ENCODE measurements around the gene OTX1. TPM values are rescaled to one million over a fixed set of nuclear protein-coding genes. Genes with fewer than 3 reads are reported as not detected.
"Not testable (repeated sequence)": the region's sequence is repeated elsewhere in the genome, so short reads cannot be mapped to it uniquely, and the experiment has no call there.

The OTX1 gene
- total and polyA plus RNA-seq, 2 experiments from 2014 or later, result not detected

DNA sequence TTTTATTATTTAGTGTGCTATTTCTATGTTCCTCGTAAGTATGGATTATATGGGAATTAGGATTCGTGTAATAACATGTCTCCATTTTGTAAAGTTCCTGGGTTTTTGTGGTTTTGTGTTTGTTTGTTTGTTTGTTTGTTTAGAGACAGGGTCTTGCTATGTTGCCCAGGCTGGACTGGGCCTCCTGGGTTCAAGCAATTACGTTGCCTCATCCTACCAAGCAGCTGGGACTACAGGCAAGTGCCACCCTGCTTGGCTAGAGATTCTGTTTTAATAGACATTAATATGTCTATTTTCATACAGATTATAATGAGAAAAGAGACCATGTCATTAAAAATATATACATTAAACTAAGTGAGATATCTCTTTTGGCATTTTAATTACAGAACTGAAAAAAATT lies 35.2 kb upstream of the OTX1 start:
- 99% methylated on average over 3 of the region's 3 CpGs for WGBS, 2 experiments (ENCODE audit: low coverage in 1 of 2, low lambda C conversion rate in 2 of 2, missing lambda C conversion rate in 2 of 2)
- Histone ChIP-seq H3K9me2 (ENCODE audit: insufficient read depth) (no peaks in the 10 kb centered on the region), H3K4me3 (no peak overlapping the region), H3K4me2 (ENCODE audit: unreplicated experiment) (no peak overlapping the region), H3F3A (ENCODE audit: insufficient read depth) (0 out of 2 replicates have a peak, but pooled peaks cover 5% of the 10 kb centered on the region), H3K27ac (no peak overlapping the region), H3K36me3 (ENCODE audit: low read depth) (peaks cover 52% of the 10 kb centered on the region; the same call in 1 of the 2 replicates), H4K20me1 (ENCODE audit: insufficient read depth) (no peaks in the 10 kb centered on the region), H2AFZ (no peak overlapping the region), H3K4me1 (ENCODE audit: insufficient read depth) (0 out of 2 replicates have a peak, but pooled peaks cover 6% of the 10 kb centered on the region), H3K9ac (no peak overlapping the region), H3K79me2 (ENCODE audit: insufficient read depth) (no peaks in the 10 kb centered on the region), H3K27me3 (replicated peaks; ENCODE audit: insufficient read depth) (no peaks in the 10 kb centered on the region), H3K9me3 (ENCODE audit: low read depth) (no peaks in the 10 kb centered on the region)
- in situ Hi-C loops (cut with MboI), result no loop called here
- no peak for DNase-seq
- TF ChIP-seq EZH2 (IDR thresholded peaks at IDR 0.05; ENCODE audit: insufficient read depth, poor library complexity, severe bottlenecking), result no peak
- TF ChIP-seq EZH2phosphoT487 (IDR thresholded peaks at IDR 0.05; ENCODE audit: insufficient read depth, low read depth), result no peak

DNA sequence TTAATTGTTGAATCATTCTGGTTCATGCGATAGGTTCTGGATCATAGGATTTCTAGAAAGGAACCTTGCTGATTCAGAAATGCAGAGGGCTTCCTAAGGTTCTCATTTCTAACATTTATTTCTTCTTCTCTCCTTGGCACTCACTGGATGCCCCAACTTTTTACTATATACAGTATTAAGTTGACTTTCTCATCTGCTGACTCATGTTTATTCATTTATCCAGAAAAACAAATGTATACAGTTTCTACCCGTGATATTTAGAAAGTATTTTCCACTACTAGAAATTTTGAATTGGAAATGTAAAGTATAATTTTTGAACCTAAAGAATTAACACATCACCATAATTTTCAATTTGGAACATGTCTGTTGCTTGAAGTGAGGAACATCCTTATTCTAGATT lies 32.2 kb upstream of the OTX1 start:
- in situ Hi-C loops (cut with MboI), result no loop called here
- H3K79me2 ChIP-seq (ENCODE audit: insufficient read depth), result no peaks in the 10 kb centered on the region
- H3K9me3 ChIP-seq (ENCODE audit: low read depth), result no peaks in the 10 kb centered on the region
- 96 to 99% methylated on average over 2 of the region's 2 CpGs for WGBS, 2 experiments (ENCODE audit: low coverage in 1 of 2, low lambda C conversion rate in 2 of 2, missing lambda C conversion rate in 2 of 2)
- H3K4me1 ChIP-seq (ENCODE audit: insufficient read depth), result no peaks in the 10 kb centered on the region
- H3K9me2 ChIP-seq (ENCODE audit: insufficient read depth), result no peaks in the 10 kb centered on the region
- H3F3A ChIP-seq (ENCODE audit: insufficient read depth), result no peaks in the 10 kb centered on the region
- H3K27me3 ChIP-seq (replicated peaks; ENCODE audit: insufficient read depth), result no peaks in the 10 kb centered on the region
- H3K4me2 ChIP-seq (ENCODE audit: unreplicated experiment), result no peak overlapping the region
- H3K4me3 ChIP-seq, result no peak overlapping the region
- H2AFZ ChIP-seq, result no peak overlapping the region
- TF ChIP-seq EZH2phosphoT487 (IDR thresholded peaks at IDR 0.05; ENCODE audit: insufficient read depth, low read depth) (no peak), EZH2 (IDR thresholded peaks at IDR 0.05; ENCODE audit: insufficient read depth, poor library complexity, severe bottlenecking) (no peak)
- H3K27ac ChIP-seq, result no peak overlapping the region
- H3K9ac ChIP-seq, result no peak overlapping the region
- no peak for DNase-seq
- no peaks in the 10 kb centered on the region for H4K20me1 ChIP-seq (ENCODE audit: insufficient read depth)
- peaks cover 36% of the 10 kb centered on the region; the same call in 1 of the 2 replicates for H3K36me3 ChIP-seq (ENCODE audit: low read depth)

DNA sequence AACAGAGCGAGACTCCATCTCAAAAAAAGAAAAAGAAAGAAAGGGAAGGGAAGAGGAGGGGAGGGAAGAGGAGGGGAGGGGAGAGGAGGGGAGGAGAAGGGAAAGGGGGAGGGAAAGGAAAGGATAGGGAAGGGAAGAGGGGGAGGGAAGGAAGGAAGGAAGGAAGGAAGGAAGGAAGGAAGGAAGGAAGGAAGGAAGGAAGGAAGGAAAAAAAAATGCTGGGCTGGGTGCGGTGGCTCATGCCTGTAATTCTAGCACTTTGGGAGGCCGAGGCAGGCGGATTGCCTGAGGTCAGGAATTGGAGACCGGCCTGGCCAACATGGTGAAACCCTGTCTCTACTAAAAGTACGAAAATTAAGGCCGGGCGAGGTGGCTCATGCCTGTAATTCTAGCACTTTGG lies 30.9 kb upstream of the OTX1 start:
- H3K4me1 ChIP-seq (ENCODE audit: insufficient read depth); H3K4me3 ChIP-seq; DNase-seq; H3K9me2 ChIP-seq (ENCODE audit: insufficient read depth); H3F3A ChIP-seq (ENCODE audit: insufficient read depth); H3K4me2 ChIP-seq (ENCODE audit: unreplicated experiment); in situ Hi-C loops (cut with MboI); H2AFZ ChIP-seq; H4K20me1 ChIP-seq (ENCODE audit: insufficient read depth); H3K27me3 ChIP-seq (replicated peaks; ENCODE audit: insufficient read depth); H3K9me3 ChIP-seq (ENCODE audit: low read depth); H3K27ac ChIP-seq; H3K9ac ChIP-seq; H3K79me2 ChIP-seq (ENCODE audit: insufficient read depth): not testable (repeated sequence)
- peaks cover 25% of the 10 kb centered on the region; the same call in 1 of the 2 replicates for H3K36me3 ChIP-seq (ENCODE audit: low read depth)
- WGBS, 2 experiments (ENCODE audit: low coverage in 1 of 2, low lambda C conversion rate in 2 of 2, missing lambda C conversion rate in 2 of 2), result 93 to 97% methylated on average over 7 to 8 of the region's 8 CpGs

DNA sequence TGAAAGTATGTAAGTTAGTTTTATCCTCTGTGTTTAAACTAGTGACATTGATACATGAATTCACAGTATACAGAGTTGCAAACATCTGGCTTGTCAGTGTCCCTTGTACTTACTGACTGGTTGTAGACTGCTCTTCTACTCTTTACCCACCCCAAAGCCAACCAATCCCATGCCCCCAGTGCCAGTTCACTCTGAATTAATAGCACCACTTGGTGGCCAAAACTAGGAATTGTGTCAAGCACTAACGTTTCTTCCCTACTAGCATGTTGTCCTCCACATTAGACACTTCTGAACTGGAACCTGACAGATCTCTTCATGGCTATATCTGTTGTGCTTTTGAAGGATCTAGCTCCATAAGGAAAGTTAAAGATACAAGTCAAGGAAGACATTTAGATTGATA lies 27.2 kb upstream of the OTX1 start:
- Histone ChIP-seq H3K9me3 (ENCODE audit: low read depth) (no peaks in the 10 kb centered on the region), H3K4me1 (ENCODE audit: insufficient read depth) (no peaks in the 10 kb centered on the region), H4K20me1 (ENCODE audit: insufficient read depth) (no peaks in the 10 kb centered on the region), H3K27ac (no peak overlapping the region), H2AFZ (no peak overlapping the region), H3K4me3 (no peak overlapping the region), H3K36me3 (ENCODE audit: low read depth) (peaks cover 17% of the 10 kb centered on the region; the same call in 1 of the 2 replicates), H3K27me3 (replicated peaks; ENCODE audit: insufficient read depth) (no peaks in the 10 kb centered on the region), H3K9me2 (ENCODE audit: insufficient read depth) (no peaks in the 10 kb centered on the region), H3K79me2 (ENCODE audit: insufficient read depth) (no peaks in the 10 kb centered on the region), H3F3A (ENCODE audit: insufficient read depth) (no peaks in the 10 kb centered on the region), H3K4me2 (ENCODE audit: unreplicated experiment) (no peak overlapping the region), H3K9ac (no peak overlapping the region)
- TF ChIP-seq EZH2 (IDR thresholded peaks at IDR 0.05; ENCODE audit: insufficient read depth, poor library complexity, severe bottlenecking), result no peak
- TF ChIP-seq EZH2phosphoT487 (IDR thresholded peaks at IDR 0.05; ENCODE audit: insufficient read depth, low read depth), result no peak
- 30 to 57% methylated on average over 1 of the region's 1 CpG for WGBS, 2 experiments (ENCODE audit: low coverage in 1 of 2, low lambda C conversion rate in 2 of 2, missing lambda C conversion rate in 2 of 2)
- peak; percentile 47 for DNase-seq
- in situ Hi-C loops (cut with MboI), result no loop called here

DNA sequence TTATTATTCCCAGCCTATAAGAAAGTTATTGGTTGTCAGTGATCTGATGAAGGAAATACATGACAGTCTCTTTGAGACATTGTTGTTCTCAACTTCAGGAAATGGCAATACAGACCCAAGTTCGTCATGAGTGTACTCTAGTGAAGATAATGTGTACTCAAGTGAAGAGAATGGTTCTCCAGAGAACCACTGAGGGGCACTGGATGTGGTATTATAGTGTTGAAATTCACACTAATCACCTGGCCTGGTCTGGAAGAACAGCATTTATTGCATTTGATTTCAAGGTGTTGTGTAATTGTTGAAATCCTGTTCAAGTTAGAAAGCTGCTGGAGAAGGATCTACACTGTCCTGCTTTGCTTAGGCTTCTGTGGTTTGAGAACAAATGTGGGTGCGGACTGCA lies 23.4 kb upstream of the OTX1 start:
- Histone ChIP-seq H3K9me3 (ENCODE audit: low read depth) (no peaks in the 10 kb centered on the region), H3K9me2 (ENCODE audit: insufficient read depth) (no peaks in the 10 kb centered on the region), H3K4me2 (ENCODE audit: unreplicated experiment) (no peak overlapping the region), H3F3A (ENCODE audit: insufficient read depth) (no peaks in the 10 kb centered on the region), H3K27me3 (replicated peaks; ENCODE audit: insufficient read depth) (no peaks in the 10 kb centered on the region), H3K4me3 (no peak overlapping the region), H3K9ac (no peak overlapping the region), H3K4me1 (ENCODE audit: insufficient read depth) (peaks cover 7% of the 10 kb centered on the region), H2AFZ (no peak overlapping the region), H4K20me1 (ENCODE audit: insufficient read depth) (no peaks in the 10 kb centered on the region), H3K36me3 (ENCODE audit: low read depth) (peaks cover 18% of the 10 kb centered on the region; the same call in 1 of the 2 replicates), H3K27ac (no peak overlapping the region), H3K79me2 (ENCODE audit: insufficient read depth) (no peaks in the 10 kb centered on the region)
- TF ChIP-seq EZH2 (IDR thresholded peaks at IDR 0.05; ENCODE audit: insufficient read depth, poor library complexity, severe bottlenecking) (no peak), EZH2phosphoT487 (IDR thresholded peaks at IDR 0.05; ENCODE audit: insufficient read depth, low read depth) (no peak)
- no peak for DNase-seq
- in situ Hi-C loops (cut with MboI), result no loop called here
- 97 to 98% methylated on average over 2 of the region's 2 CpGs for WGBS, 2 experiments (ENCODE audit: low coverage in 1 of 2, low lambda C conversion rate in 2 of 2, missing lambda C conversion rate in 2 of 2)

Measured in GM23248 (cell line).